NCI-H82 treated with DMSO at 0.1 percent for 48 hours (cell line): ENCODE data around the gene CD200.

ENCODE experiments used
- DNase-seq: peaks from one replicate; lab custom pipeline; 2025; ENCODE audit not compliant: unreplicated experiment; lab: John Stamatoyannopoulos, UW

CD200 gene

GRCh38 chr3:112331851-112332250 is 1.1 kb upstream of the CD200 start:
- DNase-seq, result no peak

DNA sequence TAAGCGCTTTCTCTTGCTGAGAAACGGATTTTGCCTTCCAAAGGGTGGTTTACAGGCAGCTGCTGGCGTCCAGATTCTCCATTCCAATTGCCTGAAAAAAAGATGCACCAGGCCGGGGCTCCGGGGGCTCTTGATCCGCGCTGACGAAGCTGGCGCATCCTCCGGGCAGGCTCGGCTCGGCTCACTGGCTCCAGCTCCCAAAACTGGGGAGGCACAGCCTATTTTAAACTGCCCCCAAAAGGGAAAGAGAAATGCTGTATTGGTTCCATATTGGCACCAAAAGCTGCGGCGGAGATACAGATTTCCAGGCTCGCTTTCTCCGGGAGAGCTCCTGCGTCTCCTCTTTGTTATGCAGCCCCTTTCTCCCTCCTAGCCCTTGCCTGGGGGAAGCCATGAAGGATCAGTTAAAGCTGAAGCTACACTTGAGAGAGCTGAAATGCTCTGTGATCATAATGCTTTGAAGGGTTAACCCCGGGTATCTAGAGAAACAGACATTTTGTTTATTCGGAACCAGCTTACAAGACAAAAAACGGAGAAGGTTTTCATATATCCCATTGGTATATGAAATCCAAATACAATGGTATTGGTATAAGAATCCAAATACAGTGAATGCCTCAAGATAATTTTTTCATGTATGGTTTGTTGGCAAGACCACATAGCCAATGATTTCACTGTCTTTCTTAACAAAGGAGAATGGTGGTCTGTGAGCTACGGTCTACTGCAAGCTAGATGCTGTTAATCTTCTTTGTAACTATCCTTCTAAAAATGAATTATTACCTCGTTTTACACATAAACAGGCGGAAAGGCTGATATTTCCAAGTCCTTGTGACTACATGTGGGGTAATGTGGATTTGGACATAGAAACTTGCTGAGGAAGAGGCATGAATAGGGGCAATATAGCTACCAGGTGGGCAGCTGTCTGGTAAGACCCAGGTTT is 693 bp downstream of the CD200 start:
- DNase-seq, result no peak

- DNase-seq, result no peak
Observed at GRCh38 chr3:112334691-112335433, 1.9 kb downstream of the CD200 start.

GRCh38 chr3:112335434-112335781 is 2.5 kb downstream of the CD200 start:
- no peak for DNase-seq

DNA sequence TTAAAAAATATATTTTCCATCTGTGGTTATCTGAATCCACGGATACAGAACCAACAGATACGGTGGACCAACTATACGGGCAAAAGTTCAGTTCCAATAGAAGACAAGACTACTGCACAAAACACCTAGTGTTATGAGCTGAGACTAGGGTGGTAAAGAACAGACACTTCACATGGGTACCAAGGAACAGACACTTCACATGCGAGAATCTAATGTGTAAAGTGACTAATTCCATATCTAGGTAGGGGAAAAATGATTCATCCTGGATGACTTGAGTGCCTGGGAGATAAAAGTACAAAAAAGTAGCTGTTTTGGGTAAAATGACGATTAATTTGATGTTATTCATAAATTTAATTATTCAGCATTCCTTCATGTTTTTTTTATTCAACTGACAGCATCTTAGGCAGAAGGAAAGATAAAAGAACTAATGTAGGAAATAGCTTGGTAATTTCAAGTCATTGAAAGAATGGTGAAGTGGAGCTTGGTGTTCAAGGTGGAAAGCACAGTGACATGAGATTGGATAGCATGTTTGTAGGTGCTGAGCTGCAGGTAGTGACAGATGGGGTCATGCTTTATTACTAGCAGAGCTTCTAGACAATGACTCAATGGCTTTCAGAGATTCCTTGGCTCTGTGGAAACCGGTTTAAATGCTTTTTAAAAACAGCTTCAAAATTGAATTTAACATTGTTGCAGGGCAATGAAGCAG is 5.2 kb downstream of the CD200 start:
- DNase-seq, result no peak

DNA sequence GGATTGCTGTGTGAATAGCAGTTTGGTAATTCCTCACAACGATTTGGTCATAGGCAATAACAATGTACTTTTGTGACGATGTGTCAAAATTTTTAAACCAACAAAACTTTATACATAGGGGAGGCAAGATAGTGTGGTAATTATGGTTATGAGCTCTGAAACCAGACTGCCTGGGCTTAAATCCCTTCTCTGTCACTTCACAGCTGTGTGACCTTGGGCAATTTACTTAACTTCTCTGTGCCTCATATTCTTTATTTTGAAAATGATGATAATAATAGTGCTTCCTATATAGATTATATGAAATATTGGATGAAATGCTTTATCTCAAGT is 5.7 kb downstream of the CD200 start:
- DNase-seq, result no peak

DNA sequence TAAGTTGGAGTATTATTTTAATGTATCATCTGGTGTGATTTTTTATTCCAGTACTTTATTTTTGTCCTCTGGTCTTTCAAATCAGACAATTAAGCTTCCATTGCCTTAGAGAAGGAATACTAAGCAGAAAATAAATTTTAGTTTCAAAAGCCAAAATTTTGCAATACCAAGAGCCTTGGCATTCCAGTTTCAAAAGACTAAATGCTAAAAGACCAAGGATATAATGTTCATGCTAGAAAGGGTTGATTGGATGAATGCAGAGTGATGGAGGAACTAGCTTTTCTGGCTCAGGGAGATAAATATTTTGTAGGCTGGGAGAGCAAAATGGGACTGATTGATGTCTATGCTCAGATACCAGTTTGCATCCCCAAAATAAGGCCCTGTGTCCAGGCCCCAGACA is 6.2 kb downstream of the CD200 start:
- DNase-seq, result no peak

- no peak for DNase-seq
Observed at GRCh38 chr3:112339609-112340008, 6.7 kb downstream of the CD200 start.

DNA sequence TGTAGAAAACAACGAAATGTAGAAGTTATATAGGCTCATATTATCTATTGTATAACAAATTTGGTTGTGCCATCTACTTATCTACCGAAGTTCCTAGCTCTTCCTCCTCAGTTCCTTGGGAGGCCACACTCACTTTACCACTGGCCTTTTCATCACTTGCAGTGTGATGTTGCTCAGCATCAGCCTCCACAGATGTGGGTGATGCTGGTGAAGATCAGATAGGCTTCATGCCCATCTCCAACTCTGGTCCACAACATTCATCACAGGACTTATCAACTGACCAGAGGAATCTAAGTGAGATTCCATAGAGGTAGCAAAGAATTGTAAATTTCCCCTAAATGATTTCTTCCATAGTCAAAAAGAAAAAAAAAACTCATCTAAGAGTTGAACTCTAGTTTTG is 8.4 kb downstream of the CD200 start:
- no peak for DNase-seq

GRCh38 chr3:112345681-112346080 is 12.7 kb downstream of the CD200 start:
- no peak for DNase-seq

- no peak for DNase-seq
Observed at GRCh38 chr3:112346491-112347122, 13.7 kb downstream of the CD200 start.

GRCh38 chr3:112348943-112349342 is 16.0 kb downstream of the CD200 start:
- DNase-seq, result no peak

GRCh38 chr3:112349557-112349956 is 16.6 kb downstream of the CD200 start:
- no peak for DNase-seq

GRCh38 chr3:112350018-112350810 is 17.3 kb downstream of the CD200 start:
- DNase-seq, result peak; percentile 23

- DNase-seq, result peak; percentile 30
Observed at GRCh38 chr3:112351036-112351435, 18.1 kb downstream of the CD200 start.

GRCh38 chr3:112351823-112352222 is 18.9 kb downstream of the CD200 start:
- DNase-seq, result peak; percentile 86

DNA sequence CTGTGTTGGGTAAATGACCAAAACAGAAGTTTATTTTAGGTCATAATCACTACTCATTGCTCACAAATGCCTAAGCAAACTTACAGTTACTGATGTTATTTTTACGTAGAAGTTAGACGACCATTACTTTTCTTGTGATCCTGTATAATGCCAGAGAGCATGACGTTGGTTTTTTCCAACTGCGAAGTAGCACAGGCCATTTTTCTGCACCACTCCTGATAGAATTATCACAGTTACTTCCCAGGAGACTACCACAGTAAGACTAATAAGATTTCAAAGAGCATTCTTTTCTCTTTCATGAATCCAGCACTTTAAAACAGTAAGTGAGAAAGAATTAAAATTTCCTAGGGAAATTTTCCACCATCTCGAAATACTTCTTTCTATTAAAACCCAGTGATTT is 19.8 kb downstream of the CD200 start:
- no peak for DNase-seq

- DNase-seq, result no peak
Observed at GRCh38 chr3:112353365-112353764, 20.4 kb downstream of the CD200 start.

- no peak for DNase-seq
Observed at GRCh38 chr3:112354642-112355306, 21.8 kb downstream of the CD200 start.

- no peak for DNase-seq
Observed at GRCh38 chr3:112355307-112355687, 22.3 kb downstream of the CD200 start.
